PC-3 (cell line): ENCODE data around the gene SUSD6. TPM values are rescaled to one million over a fixed set of nuclear protein-coding genes. Genes with fewer than 3 reads are reported as not detected.

Experiments used
- ATAC-seq: fragments of 200-7000 bp; cut with Tn5 transposase; 2 replicates; pipeline ENCODE4 v1.9.1; 2020; ENCODE audit warnings: mild to moderate bottlenecking, moderate library complexity
- BruUV-seq: library from RNA; stranded (reverse); fragments of 400-500 nt; replicated peaks from 2 replicates; lab custom pipeline; 2021; lab: Mats Ljungman, UMichigan
- CTCF ChIA-PET: fragments of 300-600 bp; sonication (Branson Sonifier 250); formaldehyde crosslinking; loops from one replicate; lab custom pipeline; 2022; ENCODE audit warnings: antibody characterized with exemption; lab: Charles Lee
- POLR2A ChIA-PET: fragments of 300-600 bp; sonication (Branson Sonifier 250); formaldehyde crosslinking; loops from one replicate; lab custom pipeline; 2022; ENCODE audit warnings: antibody characterized with exemption; ENCODE audit not compliant: unreplicated experiment; lab: Charles Lee
- DNase-seq: peaks from one replicate; pipeline ENCODE4 v3.0.0-alpha.2; 2015
- H2AFZ ChIP-seq: fragments of 300-600 bp; sonication (generic); 2 replicates; pipeline ENCODE4 v1.6.0; 2016; ENCODE audit warnings: antibody characterized with exemption, low read length
- H3F3A ChIP-seq: fragments of 300-600 bp; sonication (generic); one replicate; pipeline ENCODE4 v1.6.0; 2017; ENCODE audit warnings: antibody characterized with exemption, low read length, control low read depth, mild to moderate bottlenecking; ENCODE audit not compliant: unreplicated experiment
- H3K27ac ChIP-seq: fragments of 300-600 bp; sonication (generic); 2 replicates; pipeline ENCODE4 v1.5.1; 2016; ENCODE audit warnings: mild to moderate bottlenecking, low read length
- H3K27me3 ChIP-seq: fragments of 300-600 bp; sonication (generic); 2 replicates; pipeline ENCODE4 v1.6.1; 2016; ENCODE audit warnings: low read length, mixed read lengths
- H3K36me3 ChIP-seq: fragments of 300-600 bp; sonication (generic); 2 replicates; pipeline ENCODE4 v1.6.1; 2016; ENCODE audit warnings: low read depth, mixed run types, low read length, mixed read lengths
- H3K4me1 ChIP-seq: fragments of 300-600 bp; sonication (generic); 2 replicates; pipeline ENCODE4 v1.5.1; 2016; ENCODE audit warnings: low read length; ENCODE audit not compliant: insufficient read depth
- H3K4me2 ChIP-seq: fragments of 300-600 bp; sonication (generic); 2 replicates; pipeline ENCODE4 v1.6.0; 2016; ENCODE audit warnings: low read length
- H3K4me3 ChIP-seq: fragments of 300-600 bp; sonication (generic); 2 replicates; pipeline ENCODE4 v1.5.1; 2016; ENCODE audit warnings: mild to moderate bottlenecking, low read length, mixed read lengths
- H3K79me2 ChIP-seq: fragments of 300-600 bp; sonication (generic); 2 replicates; pipeline ENCODE4 v1.6.1; 2017; ENCODE audit warnings: low read length, mixed read lengths
- H3K9ac ChIP-seq: fragments of 300-600 bp; sonication (generic); 2 replicates; pipeline ENCODE4 v1.6.0; 2016; ENCODE audit warnings: mild to moderate bottlenecking, low read length
- H3K9me2 ChIP-seq: fragments of 300-600 bp; sonication (generic); replicated peaks from 2 replicates; pipeline ENCODE4 v1.6.1; 2016; ENCODE audit warnings: mixed run types, low read length, mixed read lengths
- H3K9me3 ChIP-seq: fragments of 300-600 bp; sonication (generic); 2 replicates; pipeline ENCODE4 v1.6.1; 2016; ENCODE audit warnings: low read length, mixed read lengths
- H4K20me1 ChIP-seq: fragments of 300-600 bp; sonication (generic); 2 replicates; pipeline ENCODE4 v1.6.1; 2016; ENCODE audit warnings: low read length, mixed read lengths
- CTCF ChIP-seq: fragments of 300-600 bp; sonication (generic); conservative IDR thresholded peaks from 2 replicates; pipeline ENCODE4 v1.5.1; 2017; ENCODE audit warnings: antibody characterized with exemption, low read depth, mild to moderate bottlenecking, low read length
- EZH2 ChIP-seq: fragments of 300-600 bp; sonication (generic); IDR thresholded peaks from one replicate; pipeline ENCODE4 v1.6.1; 2017; ENCODE audit warnings: antibody characterized with exemption, mild to moderate bottlenecking, low read length; ENCODE audit not compliant: unreplicated experiment
- EZH2phosphoT487 ChIP-seq: fragments of 300-600 bp; sonication (generic); IDR thresholded peaks from 2 replicates; pipeline ENCODE4 v1.6.1; 2018; ENCODE audit warnings: mild to moderate bottlenecking, antibody characterized with exemption, low read length, borderline replicate concordance
- intact Hi-C: fragments of 100-400 bp; cut with micrococcal nuclease; formaldehyde crosslinking; loops from 2 replicates; pipeline ENCODE4 v1.9.0; 2023
- total RNA-seq: library from RNA; depleted of rRNA; stranded (reverse); fragments of >200 nt; gene quantifications from 2 replicates; pipeline ENCODE4 v1.2.3, GENCODE V29; 2014

SUSD6 gene
- total RNA-seq, 1 experiment from 2014 or later: 6.1 TPM

DNA sequence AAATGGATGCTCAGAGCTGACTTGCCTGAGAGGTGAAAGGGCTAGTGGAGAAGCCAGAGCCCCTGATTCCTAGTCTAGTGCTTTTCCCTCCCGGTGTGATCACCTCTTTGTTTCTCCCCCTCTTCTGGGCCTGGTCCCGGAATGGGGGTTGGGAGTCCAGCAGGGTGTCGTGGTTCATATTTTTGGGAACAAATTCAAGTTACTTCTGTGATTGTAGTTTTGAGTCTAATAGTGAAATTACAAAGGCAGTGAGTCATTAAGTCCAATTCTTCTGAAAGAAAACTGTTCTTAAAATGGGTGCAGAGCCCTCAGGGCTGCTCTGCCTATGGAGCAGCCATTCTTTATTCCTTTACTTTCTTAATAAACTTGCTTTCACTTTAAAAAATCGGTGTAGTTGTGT, 7.6 kb downstream of the SUSD6 start:
- ATAC-seq: peak; percentile 42; the same call in 1 of the 2 replicates
- H3K4me3 ChIP-seq: no peak overlapping the region
- no peak overlapping the region for H2AFZ ChIP-seq
- 0 out of 2 replicates have a peak, but pooled peaks cover 6% of the 10 kb centered on the region for H3K4me1 ChIP-seq
- no peak for DNase-seq
- no peaks in the 10 kb centered on the region for H3K27me3 ChIP-seq
- no peaks in the 10 kb centered on the region for H3F3A ChIP-seq
- no peaks in the 10 kb centered on the region for H4K20me1 ChIP-seq
- TF ChIP-seq EZH2 (no peak), EZH2phosphoT487 (no peak), CTCF (no peak)
- H3K9me3 ChIP-seq: no peaks in the 10 kb centered on the region
- no peak overlapping the region for H3K27ac ChIP-seq
- ChIA-PET CTCF (no interaction called here), POLR2A (no interaction called here)
- no TSS peak for BruUV-seq
- intact Hi-C loops: no loop called here
- no peak overlapping the region for H3K9ac ChIP-seq
- no peaks in the 10 kb centered on the region for H3K36me3 ChIP-seq
- H3K79me2 ChIP-seq: peaks cover 47% of the 10 kb centered on the region
- no peak overlapping the region for H3K4me2 ChIP-seq
- no peaks in the 10 kb centered on the region for H3K9me2 ChIP-seq

DNA sequence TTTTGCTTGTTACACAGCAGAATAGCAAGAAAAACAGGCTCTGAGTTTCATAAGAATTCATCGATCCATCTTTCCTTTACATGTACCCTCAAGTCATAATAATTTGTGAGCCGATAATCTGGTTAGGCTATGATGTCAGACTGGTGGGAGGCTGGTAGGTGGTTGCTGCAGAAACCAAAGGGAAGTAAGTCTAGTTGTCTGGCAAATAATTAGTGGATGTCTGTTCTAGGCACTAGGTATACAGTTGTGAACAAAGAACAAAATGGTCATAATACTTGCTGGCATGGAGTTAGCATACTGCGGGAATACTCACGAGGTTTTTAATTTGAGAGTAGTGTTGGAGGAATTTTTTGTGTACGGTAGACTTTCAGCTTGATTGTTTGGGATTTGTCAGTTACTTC, 8.8 kb downstream of the SUSD6 start:
- Histone ChIP-seq H3K9me3 (no peaks in the 10 kb centered on the region), H3K4me3 (no peak overlapping the region), H3K27ac (no peak overlapping the region), H3K27me3 (no peaks in the 10 kb centered on the region), H3K79me2 (peaks cover 36% of the 10 kb centered on the region), H3K36me3 (no peaks in the 10 kb centered on the region), H4K20me1 (no peaks in the 10 kb centered on the region), H2AFZ (no peak overlapping the region), H3K9me2 (no peaks in the 10 kb centered on the region), H3K4me2 (no peak overlapping the region), H3K4me1 (0 out of 2 replicates have a peak, but pooled peaks cover 6% of the 10 kb centered on the region), H3F3A (no peaks in the 10 kb centered on the region), H3K9ac (no peak overlapping the region)
- TF ChIP-seq CTCF (no peak), EZH2 (no peak), EZH2phosphoT487 (no peak)
- BruUV-seq: no TSS peak
- POLR2A ChIA-PET: no interaction called here
- DNase-seq: no peak
- CTCF ChIA-PET: no interaction called here
- no peak for ATAC-seq
- intact Hi-C loops: no loop called here

GRCh38 chr14:69620981-69621380, 9.6 kb downstream of the SUSD6 start:
- H3K4me1 ChIP-seq: 0 out of 2 replicates have a peak, but pooled peaks cover 3% of the 10 kb centered on the region
- DNase-seq (no peak), ATAC-seq (no peak)
- TF ChIP-seq EZH2: no peak
- no peaks in the 10 kb centered on the region for H3K9me3 ChIP-seq
- H2AFZ ChIP-seq: no peak overlapping the region
- H3K27me3 ChIP-seq: no peaks in the 10 kb centered on the region
- H3K4me2 ChIP-seq: no peak overlapping the region
- H4K20me1 ChIP-seq: no peaks in the 10 kb centered on the region
- H3F3A ChIP-seq: no peaks in the 10 kb centered on the region
- no peak overlapping the region for H3K9ac ChIP-seq
- no peak overlapping the region for H3K27ac ChIP-seq
- peaks cover 28% of the 10 kb centered on the region for H3K79me2 ChIP-seq
- intact Hi-C loops: no loop called here
- no TSS peak for BruUV-seq
- ChIA-PET POLR2A (no interaction called here), CTCF (no interaction called here)
- no peaks in the 10 kb centered on the region for H3K9me2 ChIP-seq
- H3K36me3 ChIP-seq: no peaks in the 10 kb centered on the region
- no peak overlapping the region for H3K4me3 ChIP-seq
